K562 (cell line): Measurements from ENCODE around the gene CDCP1. TPM values are rescaled to one million over a fixed set of nuclear protein-coding genes. Genes with fewer than 3 reads are reported as not detected.
A peak's percentile ranks its signal among the peaks of the same experiment; 100 is the strongest.

Experiments
- ATAC-seq: fragments of 200-7000 bp; cut with Tn5 transposase; 3 replicates; pipeline ENCODE4 v1.9.1; 2020; ENCODE audit warnings: moderate library complexity
- BruUV-seq: library from RNA; stranded (reverse); fragments of 400-500 nt; replicated peaks from 2 replicates; lab custom pipeline; 2021; lab: Mats Ljungman, UMichigan
- CTCF ChIA-PET: fragments of 300-600 bp; formaldehyde crosslinking; extraction: SDS; loops from one replicate; lab custom pipeline; 2021; ENCODE audit warnings: low intra/inter-chr PET ratio; lab: Yijun Ruan, JAX
- POLR2A ChIA-PET: fragments of 300-600, 350-650 bp; sonication (Branson Sonifier 250); formaldehyde crosslinking; extraction: SDS; loops from one replicate; lab custom pipeline; 2021; ENCODE audit warnings: antibody characterized with exemption, inconsistent platforms; lab: Yijun Ruan, JAX
- DNase-seq, 4 experiments: peaks; one replicate each; pipeline versions ENCODE4 v3.0.0 to v3.0.0-alpha.2; 2011 to 2018; ENCODE audit warnings: low spot score in 3 of 4, mixed read lengths in 3 of 4; ENCODE audit errors: extremely low read depth in 1 of 4
- FAIRE-seq: peaks from 2 replicates; lab custom pipeline; 2011; peaks lifted over from hg19 to GRCh38; lab: Jason Lieb, UNC
- H2AFZ ChIP-seq: 2 replicates; pipeline ENCODE4 v1.6.0; 2011; ENCODE audit warnings: low read depth, low read length, control low read depth, inconsistent platforms
- H3K27ac ChIP-seq: fragments of 200-600 bp; 3 replicates; pipeline ENCODE4 v1.8.0; 2011; ENCODE audit warnings: low read depth, mild to moderate bottlenecking, control low read depth, inconsistent platforms, low read length, moderate library complexity, mixed read lengths; ENCODE audit errors: extremely low read depth
- H3K27me3 ChIP-seq, 2 experiments: fragments of 300-600 bp in 1 of 2; 2 replicates in 1 of 2; 3 replicates in 1 of 2; pipeline versions ENCODE4 v1.6.0 to v1.8.0; 2011; ENCODE audit warnings: inconsistent platforms in 2 of 2, low read length in 2 of 2, mild to moderate bottlenecking in 1 of 2, mixed read lengths in 1 of 2, moderate library complexity in 1 of 2; ENCODE audit not compliant: control insufficient read depth in 2 of 2, insufficient read depth in 2 of 2
- H3K36me3 ChIP-seq: fragments of 300-600 bp; 3 replicates; pipeline ENCODE4 v1.8.0; 2011; ENCODE audit warnings: mild to moderate bottlenecking, low read length, inconsistent platforms; ENCODE audit not compliant: control insufficient read depth, insufficient read depth
- H3K4me1 ChIP-seq, 2 experiments: fragments of 200-600 bp in 1 of 2; replicated peaks in 1 of 2; 2 replicates in 1 of 2; 3 replicates in 1 of 2; pipeline versions ENCODE4 v1.5.1 to v1.8.0; 2011; ENCODE audit warnings: inconsistent platforms in 2 of 2, low read length in 2 of 2, mild to moderate bottlenecking in 1 of 2, mixed read lengths in 1 of 2, moderate library complexity in 1 of 2; ENCODE audit not compliant: control insufficient read depth in 2 of 2, insufficient read depth in 2 of 2
- H3K4me2 ChIP-seq: 2 replicates; pipeline ENCODE4 v1.6.1; 2011; ENCODE audit warnings: low read length, control low read depth, inconsistent platforms, mixed read lengths; ENCODE audit not compliant: insufficient read depth
- H3K4me3 ChIP-seq: fragments of 200-600 bp; sonication (generic), shearing (Covaris generic); 2 replicates; pipeline ENCODE4 v1.5.1; 2016; ENCODE audit warnings: control low read depth, inconsistent platforms
- H3K79me2 ChIP-seq: fragments of 200-600 bp; 3 replicates; pipeline ENCODE4 v1.8.0; 2011; ENCODE audit warnings: low read length, inconsistent platforms; ENCODE audit not compliant: control insufficient read depth, insufficient read depth
- H3K9ac ChIP-seq, 2 experiments: 2 replicates each; pipeline versions ENCODE4 v1.6.0 to v1.6.1; 2011; ENCODE audit warnings: low read depth in 2 of 2, low read length in 2 of 2, control low read depth in 1 of 2, inconsistent platforms in 1 of 2, mild to moderate bottlenecking in 1 of 2, mixed read lengths in 1 of 2; ENCODE audit not compliant: insufficient read depth in 1 of 2
- H3K9me1 ChIP-seq: one replicate; pipeline ENCODE4 v1.6.0; 2011; ENCODE audit warnings: inconsistent platforms, mild to moderate bottlenecking, low read length, moderate library complexity; ENCODE audit not compliant: control insufficient read depth, insufficient read depth
- H3K9me3 ChIP-seq: replicated peaks from 2 replicates; pipeline ENCODE4 v1.5.1; 2011; ENCODE audit warnings: low read depth, low read length, inconsistent platforms; ENCODE audit not compliant: control insufficient read depth, insufficient read depth
- H4K20me1 ChIP-seq: replicated peaks from 2 replicates; pipeline ENCODE4 v1.6.1; 2011; ENCODE audit warnings: low read length, inconsistent platforms, mixed read lengths; ENCODE audit not compliant: control insufficient read depth, insufficient read depth
- BRF1 ChIP-seq: IDR thresholded peaks from 3 replicates; pipeline ENCODE4 v1.6.1; 2011; ENCODE audit warnings: borderline replicate concordance, mild to moderate bottlenecking; ENCODE audit not compliant: insufficient read length; ENCODE audit errors: extremely low read depth
- COPS2 ChIP-seq: fragments of 450-650 bp; conservative IDR thresholded peaks from 2 replicates; pipeline ENCODE4 v1.6.1; 2016; ENCODE audit warnings: mild to moderate bottlenecking, moderate library complexity
- HDAC2 ChIP-seq: fragments of 450-650 bp; IDR thresholded peaks from 2 replicates; pipeline ENCODE4 v1.6.1; 2016; ENCODE audit warnings: mild to moderate bottlenecking
- MCM5 ChIP-seq: fragments of 450-650 bp; IDR thresholded peaks from 2 replicates; pipeline ENCODE4 v1.6.1; 2016; ENCODE audit warnings: low read depth
- NFE2 ChIP-seq: IDR thresholded peaks from 2 replicates; pipeline ENCODE4 v1.6.1; 2014; ENCODE audit warnings: antibody characterized with exemption, low read depth
- NR2C1 ChIP-seq, 2 experiments: fragments of 450-650 bp; IDR thresholded peaks; 2 replicates each; pipeline ENCODE4 v1.6.1; 2017; ENCODE audit warnings: mild to moderate bottlenecking in 2 of 2, antibody characterized with exemption in 1 of 2, inconsistent platforms in 1 of 2, missing compliant biosample characterization in 1 of 2, missing genetic modification characterization in 1 of 2
- RBFOX2 ChIP-seq: fragments of 200-400 bp; formaldehyde crosslinking; IDR thresholded peaks from 2 replicates; pipeline ENCODE4 v1.6.1; 2017; ENCODE audit warnings: low read depth, mild to moderate bottlenecking, low read length, moderate library complexity
- STAT5A ChIP-seq: IDR thresholded peaks from 2 replicates; pipeline ENCODE4 v1.6.1; 2012; ENCODE audit warnings: low read length, inconsistent platforms, borderline replicate concordance
- WGBS: fragments of 100-300 bp; shearing (Covaris generic); methylation state at CpG from one replicate; pipeline ENCODE4 v1.1.6; 2016; ENCODE audit warnings: low coverage, mixed read lengths; ENCODE audit not compliant: insufficient coverage; ENCODE audit errors: missing lambda C conversion rate; 5-methylcytosine and 5-hydroxymethylcytosine counted together
- in situ Hi-C: fragments of 300-500 bp; cut with MboI; formaldehyde crosslinking; loops from 4 replicates; pipeline ENCODE4 v1.15.0; 2018; ENCODE audit warnings: inconsistent platforms, mixed read lengths
- intact Hi-C: fragments of 100-400 bp; cut with micrococcal nuclease; formaldehyde crosslinking; loops from 2 replicates; pipeline ENCODE4 v1.14.2; 2022
- polyA plus RNA-seq, 8 experiments: library from polyadenylated mRNA; depleted of rRNA in 4 of 8; stranded (reverse) in 5 of 8; unstranded in 3 of 8; fragments of >200 nt; fragmentation: Nextera tagmentation in 2 of 8; fragmentation: Illumina TruSeq in 1 of 8; extraction: Ambion mirVana in 2 of 8; extraction: Trizol in 1 of 8; gene quantifications; 2 replicates each; pipeline versions ENCODE4 v1.2.1 to v1.2.3, GENCODE V29; 2011 to 2014; ENCODE audit warnings: inconsistent platforms in 1 of 8, missing spikeins in 1 of 8
- total RNA-seq, 7 experiments: library from RNA; depleted of rRNA in 6 of 7; stranded (reverse); fragments of >200 nt in 6 of 7; fragmentation: Illumina TruSeq in 2 of 7; extraction: Trizol in 2 of 7; gene quantifications; 2 replicates each; pipeline versions ENCODE4 v1.2.1 to v1.2.3, GENCODE V29; 2011 to 2021; ENCODE audit warnings: low replicate concordance in 1 of 7
- TF ChIP-seq, protein P1 (sequence below): fragments of 450-650 bp; IDR thresholded peaks from 2 replicates; pipeline ENCODE4 v1.6.1; 2016; ENCODE audit warnings: mild to moderate bottlenecking, moderate library complexity
- TF ChIP-seq, protein P2 (sequence below): fragments of 200-800 bp; sonication (Bioruptor generic); IDR thresholded peaks from 2 replicates; pipeline ENCODE4 v1.6.1; 2017; ENCODE audit warnings: missing genetic modification characterization, missing compliant biosample characterization

The CDCP1 gene
- total and polyA plus RNA-seq, 9 of the 15 experiments (the other 6 are each of a cell fraction or from before 2014, with no cell fraction given): 3.9 to 16.4 (median 5.2) TPM

DNA sequence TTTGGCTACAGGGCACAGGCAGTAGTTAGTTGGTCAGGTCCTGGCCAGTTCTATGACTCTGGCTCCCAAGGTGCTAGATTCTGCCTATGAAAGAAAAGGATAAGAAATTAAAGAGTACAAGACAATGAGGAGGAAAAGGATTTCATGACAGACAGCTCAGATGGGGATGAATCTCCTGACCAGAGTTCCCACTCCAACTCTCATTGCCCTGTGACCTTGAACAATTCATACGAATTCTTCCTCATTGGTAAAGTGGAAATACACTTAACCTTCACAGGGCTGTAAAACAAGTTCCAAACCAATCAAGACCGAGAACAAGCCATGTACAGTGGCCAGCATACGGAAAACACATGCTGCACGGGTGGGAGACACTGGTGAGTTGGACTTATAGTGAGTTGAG lies 96.4 kb downstream of the CDCP1 start:
- ChIA-PET POLR2A (interaction anchor here (0.7 to 1.3 kb wide), 4 partner anchors 11 to 891 kb away, joined by 3 to 4 read pairs (median 3); no protein-coding TSS in a partner anchor), CTCF (no interaction called here)
- FAIRE-seq (no peak), DNase-seq (no peak), ATAC-seq (no peak)
- Histone ChIP-seq H3K9me1 (no peaks in the 10 kb centered on the region), H3K27me3 (no peaks in the 10 kb centered on the region), H3K27ac (no peak overlapping the region), H3K4me3 (no peak overlapping the region), H3K9me3 (no peaks in the 10 kb centered on the region), H2AFZ (peak overlapping the region; percentile 54), H3K4me1 (peaks cover 16 to 43% of the 10 kb centered on the region in 2 experiments), H3K36me3 (no peaks in the 10 kb centered on the region), H3K79me2 (no peaks in the 10 kb centered on the region), H4K20me1 (no peaks in the 10 kb centered on the region), H3K9ac (no peak overlapping the region), H3K4me2 (no peak overlapping the region)
- 48% methylated on average over 4 of the region's 4 CpGs for WGBS
- no TSS peak for BruUV-seq
- intact Hi-C loops (no loop called here), in situ Hi-C loops (loop anchor here (25.0 kb wide), 1 partner anchor 1362 kb away; the partner anchor contains the start of genes CCR5AS and CCRL2)
- TF ChIP-seq COPS2 (no peak), NR2C1 (IDR thresholded peaks at IDR 0.05) (no peak), NR2C1 (tag; IDR thresholded peaks at IDR 0.05) (0 out of 2 replicates have a peak, but pooled peaks have one; percentile 15), RBFOX2 (no peak), STAT5A (no peak), HDAC2 (no peak), MCM5 (no peak), NFE2 (no peak), BRF1 (no peak)
- TF ChIP-seq, protein P1, sequence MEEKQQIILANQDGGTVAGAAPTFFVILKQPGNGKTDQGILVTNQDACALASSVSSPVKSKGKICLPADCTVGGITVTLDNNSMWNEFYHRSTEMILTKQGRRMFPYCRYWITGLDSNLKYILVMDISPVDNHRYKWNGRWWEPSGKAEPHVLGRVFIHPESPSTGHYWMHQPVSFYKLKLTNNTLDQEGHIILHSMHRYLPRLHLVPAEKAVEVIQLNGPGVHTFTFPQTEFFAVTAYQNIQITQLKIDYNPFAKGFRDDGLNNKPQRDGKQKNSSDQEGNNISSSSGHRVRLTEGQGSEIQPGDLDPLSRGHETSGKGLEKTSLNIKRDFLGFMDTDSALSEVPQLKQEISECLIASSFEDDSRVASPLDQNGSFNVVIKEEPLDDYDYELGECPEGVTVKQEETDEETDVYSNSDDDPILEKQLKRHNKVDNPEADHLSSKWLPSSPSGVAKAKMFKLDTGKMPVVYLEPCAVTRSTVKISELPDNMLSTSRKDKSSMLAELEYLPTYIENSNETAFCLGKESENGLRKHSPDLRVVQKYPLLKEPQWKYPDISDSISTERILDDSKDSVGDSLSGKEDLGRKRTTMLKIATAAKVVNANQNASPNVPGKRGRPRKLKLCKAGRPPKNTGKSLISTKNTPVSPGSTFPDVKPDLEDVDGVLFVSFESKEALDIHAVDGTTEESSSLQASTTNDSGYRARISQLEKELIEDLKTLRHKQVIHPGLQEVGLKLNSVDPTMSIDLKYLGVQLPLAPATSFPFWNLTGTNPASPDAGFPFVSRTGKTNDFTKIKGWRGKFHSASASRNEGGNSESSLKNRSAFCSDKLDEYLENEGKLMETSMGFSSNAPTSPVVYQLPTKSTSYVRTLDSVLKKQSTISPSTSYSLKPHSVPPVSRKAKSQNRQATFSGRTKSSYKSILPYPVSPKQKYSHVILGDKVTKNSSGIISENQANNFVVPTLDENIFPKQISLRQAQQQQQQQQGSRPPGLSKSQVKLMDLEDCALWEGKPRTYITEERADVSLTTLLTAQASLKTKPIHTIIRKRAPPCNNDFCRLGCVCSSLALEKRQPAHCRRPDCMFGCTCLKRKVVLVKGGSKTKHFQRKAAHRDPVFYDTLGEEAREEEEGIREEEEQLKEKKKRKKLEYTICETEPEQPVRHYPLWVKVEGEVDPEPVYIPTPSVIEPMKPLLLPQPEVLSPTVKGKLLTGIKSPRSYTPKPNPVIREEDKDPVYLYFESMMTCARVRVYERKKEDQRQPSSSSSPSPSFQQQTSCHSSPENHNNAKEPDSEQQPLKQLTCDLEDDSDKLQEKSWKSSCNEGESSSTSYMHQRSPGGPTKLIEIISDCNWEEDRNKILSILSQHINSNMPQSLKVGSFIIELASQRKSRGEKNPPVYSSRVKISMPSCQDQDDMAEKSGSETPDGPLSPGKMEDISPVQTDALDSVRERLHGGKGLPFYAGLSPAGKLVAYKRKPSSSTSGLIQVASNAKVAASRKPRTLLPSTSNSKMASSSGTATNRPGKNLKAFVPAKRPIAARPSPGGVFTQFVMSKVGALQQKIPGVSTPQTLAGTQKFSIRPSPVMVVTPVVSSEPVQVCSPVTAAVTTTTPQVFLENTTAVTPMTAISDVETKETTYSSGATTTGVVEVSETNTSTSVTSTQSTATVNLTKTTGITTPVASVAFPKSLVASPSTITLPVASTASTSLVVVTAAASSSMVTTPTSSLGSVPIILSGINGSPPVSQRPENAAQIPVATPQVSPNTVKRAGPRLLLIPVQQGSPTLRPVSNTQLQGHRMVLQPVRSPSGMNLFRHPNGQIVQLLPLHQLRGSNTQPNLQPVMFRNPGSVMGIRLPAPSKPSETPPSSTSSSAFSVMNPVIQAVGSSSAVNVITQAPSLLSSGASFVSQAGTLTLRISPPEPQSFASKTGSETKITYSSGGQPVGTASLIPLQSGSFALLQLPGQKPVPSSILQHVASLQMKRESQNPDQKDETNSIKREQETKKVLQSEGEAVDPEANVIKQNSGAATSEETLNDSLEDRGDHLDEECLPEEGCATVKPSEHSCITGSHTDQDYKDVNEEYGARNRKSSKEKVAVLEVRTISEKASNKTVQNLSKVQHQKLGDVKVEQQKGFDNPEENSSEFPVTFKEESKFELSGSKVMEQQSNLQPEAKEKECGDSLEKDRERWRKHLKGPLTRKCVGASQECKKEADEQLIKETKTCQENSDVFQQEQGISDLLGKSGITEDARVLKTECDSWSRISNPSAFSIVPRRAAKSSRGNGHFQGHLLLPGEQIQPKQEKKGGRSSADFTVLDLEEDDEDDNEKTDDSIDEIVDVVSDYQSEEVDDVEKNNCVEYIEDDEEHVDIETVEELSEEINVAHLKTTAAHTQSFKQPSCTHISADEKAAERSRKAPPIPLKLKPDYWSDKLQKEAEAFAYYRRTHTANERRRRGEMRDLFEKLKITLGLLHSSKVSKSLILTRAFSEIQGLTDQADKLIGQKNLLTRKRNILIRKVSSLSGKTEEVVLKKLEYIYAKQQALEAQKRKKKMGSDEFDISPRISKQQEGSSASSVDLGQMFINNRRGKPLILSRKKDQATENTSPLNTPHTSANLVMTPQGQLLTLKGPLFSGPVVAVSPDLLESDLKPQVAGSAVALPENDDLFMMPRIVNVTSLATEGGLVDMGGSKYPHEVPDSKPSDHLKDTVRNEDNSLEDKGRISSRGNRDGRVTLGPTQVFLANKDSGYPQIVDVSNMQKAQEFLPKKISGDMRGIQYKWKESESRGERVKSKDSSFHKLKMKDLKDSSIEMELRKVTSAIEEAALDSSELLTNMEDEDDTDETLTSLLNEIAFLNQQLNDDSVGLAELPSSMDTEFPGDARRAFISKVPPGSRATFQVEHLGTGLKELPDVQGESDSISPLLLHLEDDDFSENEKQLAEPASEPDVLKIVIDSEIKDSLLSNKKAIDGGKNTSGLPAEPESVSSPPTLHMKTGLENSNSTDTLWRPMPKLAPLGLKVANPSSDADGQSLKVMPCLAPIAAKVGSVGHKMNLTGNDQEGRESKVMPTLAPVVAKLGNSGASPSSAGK: peak; percentile 76; the same call in 1 of the 2 replicates
- TF ChIP-seq, protein P2, sequence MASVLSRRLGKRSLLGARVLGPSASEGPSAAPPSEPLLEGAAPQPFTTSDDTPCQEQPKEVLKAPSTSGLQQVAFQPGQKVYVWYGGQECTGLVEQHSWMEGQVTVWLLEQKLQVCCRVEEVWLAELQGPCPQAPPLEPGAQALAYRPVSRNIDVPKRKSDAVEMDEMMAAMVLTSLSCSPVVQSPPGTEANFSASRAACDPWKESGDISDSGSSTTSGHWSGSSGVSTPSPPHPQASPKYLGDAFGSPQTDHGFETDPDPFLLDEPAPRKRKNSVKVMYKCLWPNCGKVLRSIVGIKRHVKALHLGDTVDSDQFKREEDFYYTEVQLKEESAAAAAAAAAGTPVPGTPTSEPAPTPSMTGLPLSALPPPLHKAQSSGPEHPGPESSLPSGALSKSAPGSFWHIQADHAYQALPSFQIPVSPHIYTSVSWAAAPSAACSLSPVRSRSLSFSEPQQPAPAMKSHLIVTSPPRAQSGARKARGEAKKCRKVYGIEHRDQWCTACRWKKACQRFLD (CRISPR knock-in tag): peak; percentile 27; the same call in 1 of the 2 replicates
